ENCODE results near the gene RASD2.

RASD2 gene

DNA sequence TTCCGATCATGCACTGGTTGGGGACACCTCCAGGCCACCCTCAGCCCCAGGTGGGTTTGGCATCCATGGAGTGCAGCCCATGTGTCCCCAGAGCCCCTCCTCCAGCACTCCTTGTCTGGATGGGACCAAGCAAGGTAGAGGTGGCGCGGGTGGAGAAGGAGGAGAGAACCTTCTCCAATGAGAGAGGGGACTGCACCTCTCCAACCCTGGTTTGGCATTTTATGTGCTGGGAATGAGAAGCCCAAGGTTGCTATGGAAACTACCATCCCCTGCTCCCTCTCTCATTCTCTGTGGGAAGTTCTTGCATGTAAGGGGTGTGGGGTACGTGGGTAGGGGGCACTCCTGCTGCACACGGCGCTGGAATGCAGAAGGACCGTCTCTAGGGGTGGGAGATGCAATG, 21.8 kb upstream of the RASD2 start:
- DNase-seq (ENCODE audit: low read depth in 2 of 2), result no peak

DNA sequence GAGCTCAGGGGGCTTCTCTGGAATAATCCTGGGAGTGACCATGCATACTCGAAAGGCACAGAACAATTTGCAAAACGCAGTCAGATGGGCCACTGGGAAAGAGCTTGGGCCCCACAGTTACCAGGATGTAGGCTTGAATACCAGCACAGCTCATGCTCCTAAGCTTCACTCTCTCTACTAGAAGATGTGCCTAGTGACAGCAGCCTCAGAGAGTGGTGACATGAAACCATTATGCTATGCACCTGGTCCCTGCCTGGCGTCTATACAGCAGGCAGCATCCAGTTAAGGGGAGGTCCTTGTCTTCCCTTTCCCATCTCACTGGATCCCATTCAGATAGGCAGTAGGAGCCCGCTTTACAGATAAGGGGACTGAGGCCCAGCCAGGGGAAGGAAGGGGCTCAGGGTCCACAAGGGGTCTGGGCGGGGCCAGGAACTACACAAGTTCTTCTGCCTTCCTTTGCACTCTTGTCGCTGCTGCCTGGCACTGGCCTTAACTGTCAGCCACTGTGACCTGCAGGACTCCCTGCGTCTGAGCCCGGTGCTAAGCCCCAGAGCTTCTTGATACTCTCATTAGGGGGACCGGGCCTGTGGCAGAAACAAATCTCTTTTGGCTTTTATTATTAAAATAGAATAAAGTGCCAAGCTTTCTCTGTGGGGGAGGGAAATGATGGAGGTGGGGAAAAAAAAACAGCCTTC, 21.2 kb upstream of the RASD2 start:
- no peak for DNase-seq (ENCODE audit: low read depth in 2 of 2)

GRCh38 chr22:35521358-35522224, 19.0 kb upstream of the RASD2 start:
- no peak for DNase-seq (ENCODE audit: low read depth in 2 of 2)

DNA sequence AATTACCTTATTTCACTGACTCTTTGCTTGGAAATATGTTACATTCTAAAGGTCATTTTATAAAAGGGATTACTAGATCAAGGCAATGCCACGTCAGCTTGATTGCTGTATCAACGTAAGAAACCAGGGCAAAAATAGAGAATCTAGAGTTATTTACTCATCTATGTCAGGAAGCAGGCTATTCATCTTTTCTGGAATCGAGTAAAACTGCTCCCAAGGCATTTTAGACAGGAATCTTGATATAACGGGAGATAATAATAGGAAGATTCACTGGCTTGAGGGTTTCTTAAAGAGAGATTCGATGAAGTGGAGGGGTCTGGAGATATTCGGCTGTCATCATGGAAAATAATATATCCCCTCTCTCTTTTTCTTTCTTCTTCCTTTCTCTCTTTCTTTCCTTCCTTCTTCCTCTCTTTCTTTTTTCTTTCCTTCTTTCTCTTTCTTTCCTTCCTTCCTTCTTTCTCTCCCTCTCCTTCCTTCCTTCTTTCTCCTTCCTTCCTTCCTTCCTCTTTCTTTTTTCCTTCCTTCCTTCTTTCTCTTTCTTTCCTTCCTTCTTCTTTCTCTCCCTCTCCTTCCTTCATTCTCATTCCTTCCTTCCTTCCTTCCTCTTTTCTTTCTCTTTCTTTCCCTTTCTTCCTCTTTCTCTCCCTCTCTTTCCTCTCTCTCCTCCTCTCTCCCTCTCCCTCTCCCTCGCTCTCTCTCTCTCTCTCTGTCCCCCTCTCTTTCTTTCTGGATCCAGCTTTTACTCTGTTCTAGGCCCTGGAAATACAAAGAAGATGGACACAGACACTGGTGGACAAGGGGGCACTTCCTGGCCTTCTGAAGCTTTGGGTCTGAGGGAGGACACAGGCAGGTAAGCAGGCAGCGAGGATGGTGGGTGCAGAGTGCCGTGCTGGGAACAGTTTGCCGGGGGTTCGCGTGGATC, 18.1 kb upstream of the RASD2 start:
- DNase-seq (ENCODE audit: low read depth in 2 of 2), result no peak

- no peak for DNase-seq (ENCODE audit: low read depth in 2 of 2)
Observed at GRCh38 chr22:35523167-35523947, 17.3 kb upstream of the RASD2 start.

DNA sequence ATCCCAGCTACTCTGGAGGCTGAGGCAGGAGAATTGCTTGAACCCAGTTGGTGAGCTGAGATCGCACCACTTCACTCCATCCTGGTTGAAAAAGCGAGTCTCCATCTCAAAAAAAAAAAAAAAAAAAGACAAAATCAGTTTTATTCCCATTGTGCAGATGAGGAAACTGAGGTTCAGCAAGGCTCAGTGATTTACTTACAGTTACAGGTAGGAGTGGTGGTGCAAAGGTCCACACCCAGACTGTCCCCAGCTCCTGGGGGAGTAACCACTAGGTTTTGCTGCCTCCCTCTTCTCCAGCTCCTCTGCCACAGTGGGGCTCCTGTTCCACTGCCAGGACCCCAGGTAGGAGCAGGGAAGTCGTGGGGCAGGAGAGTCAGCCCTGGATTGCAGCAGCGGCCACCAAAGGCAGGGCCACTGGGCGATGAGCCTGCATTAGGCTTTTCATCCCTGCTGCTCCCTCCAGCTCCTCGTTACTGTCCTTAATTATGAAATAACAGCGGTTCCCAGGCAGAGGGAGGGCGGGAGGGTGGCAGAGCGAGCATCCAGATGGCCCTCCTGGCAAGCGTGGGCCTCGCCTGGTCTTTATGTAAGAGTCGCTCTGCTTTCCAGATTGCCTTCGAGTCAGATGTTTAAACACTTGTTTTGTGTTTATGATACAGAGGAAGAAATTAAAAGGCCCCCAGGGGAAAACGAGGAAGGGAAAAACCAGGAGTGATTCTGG, 15.5 kb upstream of the RASD2 start:
- no peak for DNase-seq (ENCODE audit: low read depth in 2 of 2)

- no peak for DNase-seq (ENCODE audit: low read depth in 2 of 2)
Observed at GRCh38 chr22:35525687-35526332, 14.8 kb upstream of the RASD2 start.

- no peak for DNase-seq (ENCODE audit: low read depth in 2 of 2)
Observed at GRCh38 chr22:35526333-35526979, 14.2 kb upstream of the RASD2 start.

GRCh38 chr22:35528927-35529326, 11.7 kb upstream of the RASD2 start:
- DNase-seq (ENCODE audit: low read depth in 2 of 2), result no peak

DNA sequence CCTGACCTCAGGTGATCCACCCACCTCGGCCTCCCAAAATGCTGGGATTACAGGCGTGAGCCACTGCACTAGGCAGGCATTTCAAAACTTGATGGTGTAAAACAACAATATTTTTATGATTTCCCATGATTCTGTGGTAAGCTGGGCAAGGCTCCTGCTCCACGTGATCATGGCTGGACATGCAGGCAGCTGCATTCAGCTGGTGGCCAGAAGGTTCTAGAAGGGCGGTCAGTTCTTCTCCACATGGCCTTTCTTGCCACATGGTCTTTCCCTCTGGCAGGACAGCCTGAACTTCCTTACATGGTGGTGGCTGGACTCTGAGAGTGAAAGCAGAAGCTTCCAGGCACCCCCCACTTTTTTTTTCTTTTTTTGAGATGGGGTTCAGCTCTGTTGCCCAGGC, 9.9 kb upstream of the RASD2 start:
- no peak for DNase-seq (ENCODE audit: low read depth in 2 of 2)

GRCh38 chr22:35531202-35531601, 9.4 kb upstream of the RASD2 start:
- no peak for DNase-seq (ENCODE audit: low read depth in 2 of 2)

GRCh38 chr22:35531676-35532075, 9.0 kb upstream of the RASD2 start:
- DNase-seq (ENCODE audit: low read depth in 2 of 2), result no peak

- DNase-seq (ENCODE audit: low read depth in 2 of 2), result no peak
Observed at GRCh38 chr22:35533365-35534029, 7.1 kb upstream of the RASD2 start.

- no peak for DNase-seq (ENCODE audit: low read depth in 2 of 2)
Observed at GRCh38 chr22:35534091-35534490, 6.5 kb upstream of the RASD2 start.

DNA sequence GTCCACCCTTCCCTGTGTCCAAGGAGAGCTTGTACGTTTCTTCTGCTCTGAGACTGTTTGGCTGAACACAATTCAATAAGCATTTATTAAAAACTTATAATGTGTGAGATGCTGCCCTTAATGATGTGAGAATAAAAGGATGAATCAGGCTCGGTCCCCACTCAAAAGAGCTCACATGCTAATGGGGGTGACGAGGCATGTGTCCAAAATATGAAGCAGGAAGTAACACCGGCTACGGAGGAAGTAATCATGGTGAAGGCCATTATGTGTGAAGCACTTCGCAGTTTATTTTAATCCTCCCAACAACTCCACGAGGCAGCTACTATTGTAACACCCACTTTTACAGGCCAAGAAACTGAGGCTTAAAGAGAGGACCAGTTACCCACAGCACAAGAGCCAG, 3.4 kb upstream of the RASD2 start:
- no peak for DNase-seq (ENCODE audit: low read depth in 2 of 2)

DNA sequence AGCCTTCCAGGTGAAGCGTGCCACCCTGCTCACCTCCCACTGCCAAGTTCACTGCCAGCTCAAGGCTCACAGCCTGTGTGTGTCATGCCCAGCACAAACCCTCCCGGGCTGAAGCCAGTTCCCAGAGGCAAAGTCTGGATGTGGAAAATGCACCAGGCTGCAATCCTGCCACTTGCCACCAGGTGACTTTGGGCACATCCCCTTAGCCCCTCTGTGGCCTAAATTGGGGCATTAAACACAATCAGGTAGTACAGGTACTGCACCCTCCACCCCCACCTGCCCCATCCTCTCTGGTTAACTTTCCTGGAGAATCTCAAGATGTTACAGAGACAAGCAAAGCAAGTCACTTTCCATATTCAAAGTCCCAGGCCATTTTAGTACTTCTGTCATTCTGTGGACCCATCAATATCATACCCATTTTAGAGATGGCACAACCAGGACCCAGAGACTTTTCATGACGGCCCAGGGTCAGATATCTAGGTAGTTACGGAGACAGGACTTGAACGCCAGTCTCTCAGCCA, 1.8 kb upstream of the RASD2 start:
- DNase-seq (ENCODE audit: low read depth in 2 of 2), result no peak

- DNase-seq (ENCODE audit: low read depth in 2 of 2), result no peak
Observed at GRCh38 chr22:35539487-35539886, 1.1 kb upstream of the RASD2 start.

DNA sequence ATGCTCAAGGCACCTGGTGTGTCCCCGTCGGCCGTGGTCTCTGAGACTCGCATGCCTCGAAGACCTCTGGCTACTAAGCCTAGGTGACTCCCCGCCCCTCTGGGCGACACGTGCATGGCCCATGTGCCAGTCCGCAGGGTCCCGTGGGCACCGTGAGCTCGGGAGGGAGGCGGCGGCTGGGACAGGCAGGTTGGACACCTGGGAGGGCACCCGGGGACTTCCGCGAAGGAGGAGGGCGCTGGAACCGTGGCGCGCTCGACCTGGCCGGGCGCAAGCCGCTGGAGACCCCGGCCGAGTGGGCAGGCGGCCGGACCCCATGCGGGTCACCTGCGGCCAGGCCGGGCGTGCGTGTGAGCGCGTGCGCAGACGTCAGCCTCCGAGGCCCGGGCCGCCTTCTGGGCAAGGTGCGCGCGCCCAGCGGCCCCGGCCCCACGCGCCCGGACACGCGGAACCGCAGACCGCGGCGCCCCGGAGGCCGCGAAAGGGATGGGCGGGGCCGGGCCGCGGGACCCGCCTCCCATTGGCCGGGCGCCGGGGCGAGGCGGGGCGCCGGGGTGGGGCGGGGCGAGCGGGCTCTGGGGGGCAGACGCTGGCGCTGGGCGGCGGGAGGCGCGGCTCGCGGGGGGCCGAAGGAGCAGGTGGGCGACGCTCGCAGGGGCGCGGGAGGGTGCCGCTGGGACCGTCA, 579 bp upstream of the RASD2 start:
- peak; percentile 36 to 43 for DNase-seq (ENCODE audit: low read depth in 2 of 2)
